Inferior parietal cortex (tissue), 1 donor: Measurements from ENCODE around the gene CEP250.
"Not testable (repeated sequence)": the region's sequence is repeated elsewhere in the genome, so short reads cannot be mapped to it uniquely, and the experiment has no call there.

Experiments
- DNase-seq: peaks from one replicate; pipeline ENCODE4 v3.0.0-alpha.2; 2016; ENCODE audit errors: extremely low spot score

The CEP250 gene

DNA sequence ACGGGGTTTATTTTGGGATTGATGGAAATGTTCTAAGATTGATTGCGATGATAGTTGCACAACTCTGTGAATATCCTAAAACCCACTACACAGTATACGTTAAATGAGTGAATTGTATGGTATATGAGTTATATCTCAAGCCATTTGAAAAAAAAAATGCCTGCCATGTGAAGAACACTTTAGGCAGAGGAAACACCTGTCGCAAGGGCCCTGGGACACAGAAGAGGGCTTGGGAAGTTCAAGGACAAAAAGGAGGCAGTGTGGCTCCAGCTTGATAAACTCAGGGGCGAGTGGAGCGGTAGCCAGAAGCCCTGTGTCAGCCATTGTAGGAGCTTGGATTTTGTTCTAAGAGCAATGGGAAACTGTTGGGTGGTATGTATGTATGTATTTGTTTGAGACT is 37.0 kb downstream of the CEP250 start:
- no peak for DNase-seq

- DNase-seq: no peak
Measured at GRCh38 chr20:35496481-35496880, 41.1 kb downstream of the CEP250 start.

DNA sequence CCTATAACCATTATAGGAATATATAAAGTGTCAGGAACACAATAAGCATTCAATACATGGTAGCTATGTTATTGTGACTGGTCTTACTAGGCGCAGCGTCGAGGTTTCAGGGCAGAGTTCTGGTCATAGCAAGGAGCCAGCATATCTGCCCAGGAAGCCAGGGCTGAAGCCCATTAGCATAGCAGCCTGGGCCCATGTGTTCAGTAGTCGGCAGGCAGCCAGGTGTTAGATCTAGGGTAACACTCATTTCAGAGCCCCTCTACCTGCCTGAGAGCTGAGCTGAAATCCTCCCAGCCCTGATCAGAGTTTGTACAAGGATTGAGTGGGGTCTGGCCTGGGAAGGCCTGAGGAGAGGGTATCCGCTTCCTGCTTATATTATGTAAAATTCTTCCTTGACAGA is 41.9 kb downstream of the CEP250 start:
- no peak for DNase-seq

GRCh38 chr20:35497780-35498189 is 42.4 kb downstream of the CEP250 start:
- peak; percentile 28 for DNase-seq

- no peak for DNase-seq
Measured at GRCh38 chr20:35499271-35499670, 43.9 kb downstream of the CEP250 start.

DNA sequence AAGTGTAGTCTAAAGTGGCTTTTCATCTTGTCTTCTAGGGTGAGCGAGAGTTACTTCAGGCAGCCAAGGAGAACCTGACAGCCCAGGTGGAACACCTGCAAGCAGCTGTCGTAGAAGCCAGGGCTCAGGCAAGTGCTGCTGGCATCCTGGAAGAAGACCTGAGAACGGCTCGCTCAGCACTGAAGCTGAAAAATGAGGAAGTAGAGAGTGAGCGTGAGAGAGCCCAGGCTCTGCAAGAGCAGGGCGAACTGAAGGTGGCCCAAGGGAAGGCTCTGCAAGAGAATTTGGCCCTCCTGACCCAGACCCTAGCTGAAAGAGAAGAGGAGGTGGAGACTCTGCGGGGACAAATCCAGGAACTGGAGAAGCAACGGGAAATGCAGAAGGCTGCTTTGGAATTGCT is 47.0 kb downstream of the CEP250 start:
- no peak for DNase-seq

GRCh38 chr20:35503281-35503680 is 47.9 kb downstream of the CEP250 start:
- DNase-seq: no peak

- DNase-seq: no peak
Measured at GRCh38 chr20:35503841-35504561, 48.6 kb downstream of the CEP250 start.

DNA sequence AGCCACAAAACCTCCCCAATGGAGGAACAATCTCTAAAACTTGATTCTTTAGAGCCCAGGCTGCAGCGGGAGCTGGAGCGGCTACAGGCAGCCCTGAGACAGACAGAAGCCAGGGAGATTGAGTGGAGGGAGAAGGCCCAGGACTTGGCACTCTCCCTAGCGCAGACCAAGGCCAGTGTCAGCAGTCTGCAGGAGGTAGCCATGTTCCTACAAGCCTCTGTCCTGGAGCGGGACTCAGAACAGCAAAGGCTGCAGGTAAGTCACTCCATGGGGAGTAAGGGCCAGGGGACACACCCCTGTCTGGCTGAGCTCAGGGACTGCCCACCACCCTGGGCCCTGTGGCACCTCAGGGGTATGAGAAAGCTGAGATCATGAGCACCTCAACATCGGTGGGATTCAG is 49.4 kb downstream of the CEP250 start:
- no peak for DNase-seq

DNA sequence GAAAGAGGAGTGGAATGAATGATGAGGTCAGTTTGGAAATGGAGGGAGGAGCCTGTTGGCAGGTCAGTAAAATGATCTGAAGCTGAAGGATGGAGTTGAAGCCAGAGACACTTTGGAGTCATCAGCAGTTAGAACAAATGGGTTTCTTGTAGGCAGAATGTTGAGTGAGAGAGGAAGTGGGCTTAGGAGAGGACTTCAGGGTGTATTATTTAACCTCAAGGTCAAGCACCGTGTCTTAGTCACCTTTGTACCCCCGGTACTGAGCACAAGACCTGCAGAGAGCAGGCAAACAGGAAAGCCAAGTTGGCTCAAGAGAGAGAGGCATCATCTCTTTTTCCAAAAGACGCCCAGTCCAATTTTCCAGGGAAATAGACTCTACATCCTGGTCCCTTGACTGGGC is 50.8 kb downstream of the CEP250 start:
- DNase-seq: no peak

DNA sequence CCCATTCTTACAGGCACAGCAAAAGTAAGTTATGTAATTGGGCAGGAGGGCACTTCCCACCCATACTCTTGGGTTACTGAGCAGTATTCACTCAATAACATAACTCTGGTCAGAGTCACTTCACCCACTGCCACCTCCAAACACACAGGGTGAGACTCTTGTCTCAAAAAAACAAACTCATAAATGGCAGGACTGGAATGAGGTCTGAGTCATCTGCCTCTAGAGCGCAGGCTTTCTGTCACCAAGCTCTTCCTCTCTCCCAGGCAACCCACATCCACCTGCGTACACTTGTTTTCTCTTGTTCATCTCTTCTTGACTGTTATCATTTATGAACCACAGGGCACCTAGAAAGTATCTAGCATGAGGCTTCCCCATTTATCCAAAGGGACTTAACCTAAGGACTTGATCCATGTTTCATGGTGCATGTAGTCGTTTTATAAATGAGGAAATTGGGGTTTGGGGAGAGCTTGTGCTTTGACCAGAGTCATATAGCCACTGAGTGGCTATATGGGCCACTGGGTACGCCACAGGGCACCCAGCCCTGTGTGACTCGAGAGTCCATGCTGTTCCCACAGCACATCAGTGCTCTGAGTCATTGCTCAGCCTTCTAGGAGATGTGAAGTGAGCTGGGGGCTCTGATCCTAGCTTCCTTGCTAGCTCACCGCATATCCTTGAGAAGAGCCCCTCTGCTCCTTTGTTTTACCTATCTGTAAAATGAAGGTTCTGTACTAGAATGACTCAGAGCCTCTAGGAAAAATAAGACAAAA is 51.7 kb downstream of the CEP250 start:
- DNase-seq: no peak

DNA sequence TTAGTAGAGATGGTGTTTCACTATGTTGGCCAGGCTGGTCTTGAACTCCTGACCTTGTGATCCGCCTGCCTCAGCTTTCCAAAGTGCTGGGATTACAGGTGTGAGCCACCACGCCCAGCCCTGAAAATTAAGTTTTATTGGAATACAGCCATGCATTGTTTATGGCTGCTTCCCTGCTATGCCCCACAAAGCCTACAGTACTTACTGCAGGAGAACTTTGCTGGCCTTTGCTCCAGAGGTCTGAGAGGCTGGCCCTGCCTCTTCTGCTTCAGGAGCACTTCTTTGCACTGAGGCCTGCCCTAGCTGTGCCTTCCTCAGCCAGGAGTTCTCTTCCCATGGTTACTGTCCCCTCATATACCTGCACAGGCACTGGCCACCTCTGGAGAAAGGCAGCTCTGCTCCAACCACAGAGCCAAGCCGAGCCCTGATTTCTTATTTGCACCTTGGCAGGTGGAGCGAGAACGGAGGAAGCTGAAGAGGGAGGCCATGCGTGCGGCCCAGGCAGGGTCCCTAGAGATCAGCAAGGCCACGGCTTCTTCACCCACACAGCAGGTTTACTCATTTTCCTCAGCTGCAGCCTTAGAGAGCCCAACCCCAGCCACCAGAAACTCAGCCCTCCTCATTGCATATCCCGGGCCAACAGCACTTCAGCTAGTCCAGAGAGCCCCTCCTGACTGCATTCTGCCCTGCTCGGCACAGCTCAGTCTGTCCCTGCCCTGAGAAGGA is 53.3 kb downstream of the CEP250 start:
- DNase-seq: no peak

DNA sequence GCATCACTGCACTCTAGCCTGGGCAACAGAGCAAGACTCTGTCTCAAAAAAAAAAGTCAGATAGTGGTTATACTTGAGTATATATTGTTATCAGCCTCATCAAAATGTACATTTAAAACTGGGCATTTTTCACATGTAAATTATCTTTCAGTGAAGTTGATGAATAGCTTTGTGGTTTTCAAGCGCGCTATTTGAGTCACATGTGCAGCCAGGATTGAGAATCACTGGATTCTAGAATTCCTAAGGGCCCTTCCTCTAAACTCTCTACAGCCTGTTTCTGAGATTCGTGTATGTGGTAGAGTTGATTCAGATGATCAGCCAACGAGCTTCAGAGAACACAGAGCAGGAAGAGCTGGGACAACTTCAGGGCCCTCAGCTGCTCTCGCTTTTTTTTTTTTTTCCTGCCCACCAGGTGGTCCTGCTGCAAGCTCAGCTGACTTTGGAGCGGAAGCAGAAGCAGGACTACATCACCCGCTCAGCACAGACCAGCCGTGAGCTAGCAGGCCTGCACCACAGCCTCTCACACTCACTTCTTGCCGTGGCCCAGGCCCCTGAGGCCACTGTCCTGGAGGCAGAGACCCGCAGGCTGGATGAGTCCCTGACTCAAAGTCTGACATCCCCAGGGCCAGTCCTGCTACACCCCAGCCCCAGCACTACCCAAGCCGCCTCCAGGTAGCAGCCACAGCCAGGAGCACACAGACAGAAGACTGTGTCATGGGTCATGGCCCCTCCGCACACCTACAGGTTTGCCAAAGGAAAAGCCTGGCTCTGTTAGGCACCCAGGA is 55.7 kb downstream of the CEP250 start:
- no peak for DNase-seq

- peak; percentile 63 for DNase-seq
Measured at GRCh38 chr20:35511814-35512420, 56.5 kb downstream of the CEP250 start.

- no peak for DNase-seq
Measured at GRCh38 chr20:35514371-35514932, 59.1 kb downstream of the CEP250 start.

- no peak for DNase-seq
Measured at GRCh38 chr20:35515341-35515740, 59.9 kb downstream of the CEP250 start.

DNA sequence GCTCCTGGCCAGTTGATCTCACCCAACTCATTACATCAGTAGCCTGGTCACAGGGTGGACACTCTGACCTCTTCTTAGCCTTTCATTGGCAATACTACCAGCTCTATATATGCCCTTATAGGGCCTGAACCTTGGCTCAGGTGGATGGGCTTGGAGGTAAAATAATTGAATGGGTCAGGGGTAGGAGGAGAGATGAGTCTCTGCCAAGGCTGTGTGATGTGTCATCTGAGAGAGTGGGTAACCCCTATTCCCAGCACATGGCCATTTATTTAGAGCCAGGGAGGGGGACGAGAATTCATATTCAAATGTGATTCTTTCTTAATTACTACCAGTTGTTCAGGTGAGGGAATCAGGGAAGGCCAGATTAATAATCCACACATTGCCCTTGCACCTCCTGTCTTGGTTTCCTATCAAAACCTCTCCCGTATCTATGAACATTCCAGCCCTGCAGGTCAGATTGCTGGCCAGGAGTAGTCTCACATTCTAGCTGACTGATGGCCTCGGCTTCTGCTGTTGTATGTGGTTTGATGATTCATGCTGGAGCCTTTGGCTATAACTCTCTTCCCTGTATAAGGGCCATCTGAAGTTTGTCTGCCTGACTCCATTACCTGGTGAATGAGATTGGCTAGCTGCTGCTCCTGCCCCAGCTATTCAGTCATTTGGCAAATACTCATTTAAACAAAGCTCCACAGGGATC is 60.7 kb downstream of the CEP250 start:
- DNase-seq: no peak

DNA sequence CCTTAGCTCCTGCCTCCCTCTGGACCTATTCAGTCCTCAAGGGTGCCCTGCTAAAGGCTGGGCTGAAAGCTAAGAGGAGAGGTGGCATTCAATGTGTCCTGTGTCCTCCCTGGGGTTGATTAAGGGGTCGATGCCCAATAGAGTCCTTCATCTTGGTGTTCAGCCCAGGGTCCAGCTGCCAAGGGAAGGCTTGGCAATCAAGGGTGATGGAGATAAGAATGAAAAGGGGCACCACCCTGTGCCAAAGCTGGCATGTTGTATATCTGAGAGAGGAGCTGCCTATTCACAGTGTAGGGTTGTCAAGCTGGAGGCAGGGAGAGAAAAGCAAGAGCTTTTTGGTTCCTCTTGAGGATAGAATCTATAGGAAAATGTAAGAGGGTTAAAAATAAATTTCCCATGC is 61.7 kb downstream of the CEP250 start:
- no peak for DNase-seq

GRCh38 chr20:35517767-35518166 is 62.4 kb downstream of the CEP250 start:
- not testable (repeated sequence) for DNase-seq

DNA sequence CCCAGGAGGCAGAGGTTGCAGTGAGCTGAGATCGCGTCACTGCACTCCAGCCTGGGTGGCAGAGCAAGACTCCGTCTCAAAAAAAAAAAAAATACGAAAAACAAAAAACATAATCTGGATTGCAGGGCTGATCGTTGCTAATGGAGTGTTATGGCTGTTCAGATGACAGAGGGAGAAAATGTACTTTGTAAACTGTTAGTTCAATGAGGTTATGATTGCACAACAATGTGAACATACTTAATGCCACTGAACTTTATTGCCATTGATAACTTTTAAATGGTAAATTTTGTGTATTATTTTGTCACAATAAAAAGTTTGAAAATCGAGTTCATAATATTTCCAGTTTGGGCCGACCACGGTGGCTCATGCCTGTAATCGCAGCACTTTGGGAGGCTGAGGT is 63.6 kb downstream of the CEP250 start:
- no peak for DNase-seq
